Activated CD8-positive, alpha-beta memory T cell treated with anti-CD3 and anti-CD28 coated beads, Interleukin-2, amount 50 U/mL, for 24 hours (primary cell): ENCODE measurements around the gene IL4R.
"Not testable (repeated sequence)": the region's sequence is repeated elsewhere in the genome, so short reads cannot be mapped to it uniquely, and the experiment has no call there.

ENCODE experiments used
- DNase-seq: peaks from one replicate; pipeline ENCODE4 v3.0.0-alpha.2; 2020; ENCODE audit errors: extremely low read depth

IL4R gene

DNA sequence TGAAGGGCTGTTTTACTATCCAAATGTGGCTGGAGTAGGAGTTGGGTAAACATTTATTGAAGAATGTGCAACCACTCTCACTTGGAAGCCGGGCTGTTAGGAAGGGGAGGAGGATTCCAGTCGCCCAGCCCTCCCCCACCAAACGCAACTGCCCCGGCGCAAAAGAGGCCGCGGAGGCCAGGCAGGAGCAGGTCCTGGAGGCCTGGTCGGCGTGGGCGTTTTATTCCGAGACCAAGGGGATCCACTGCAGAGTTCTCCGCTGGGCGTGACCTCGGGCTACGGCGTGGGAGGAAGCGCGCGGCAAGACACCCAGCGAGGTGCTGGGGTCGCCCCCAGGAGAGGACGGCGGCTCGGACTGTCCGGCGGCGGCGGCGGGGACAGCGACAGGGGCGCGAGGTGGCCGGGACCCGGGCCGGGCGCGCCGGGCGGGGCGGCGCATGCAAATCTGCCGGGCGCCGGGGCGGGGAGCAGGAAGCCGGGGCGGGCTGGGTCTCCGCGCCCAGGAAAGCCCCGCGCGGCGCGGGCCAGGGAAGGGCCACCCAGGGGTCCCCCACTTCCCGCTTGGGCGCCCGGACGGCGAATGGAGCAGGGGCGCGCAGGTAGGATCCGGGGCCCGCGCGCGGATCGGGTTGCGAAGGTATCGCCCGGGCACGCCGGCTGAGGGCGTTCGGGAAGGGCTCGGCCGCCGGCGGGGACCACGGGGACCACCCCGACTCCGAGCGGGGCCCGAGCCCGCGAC, at the start of gene IL4R:
Gene IL4R (plus strand): TSS at position 553 of the 739 bp plus-strand sequence. CDS start 26,230 bp downstream, outside the sequence.
- DNase-seq = no peak

DNA sequence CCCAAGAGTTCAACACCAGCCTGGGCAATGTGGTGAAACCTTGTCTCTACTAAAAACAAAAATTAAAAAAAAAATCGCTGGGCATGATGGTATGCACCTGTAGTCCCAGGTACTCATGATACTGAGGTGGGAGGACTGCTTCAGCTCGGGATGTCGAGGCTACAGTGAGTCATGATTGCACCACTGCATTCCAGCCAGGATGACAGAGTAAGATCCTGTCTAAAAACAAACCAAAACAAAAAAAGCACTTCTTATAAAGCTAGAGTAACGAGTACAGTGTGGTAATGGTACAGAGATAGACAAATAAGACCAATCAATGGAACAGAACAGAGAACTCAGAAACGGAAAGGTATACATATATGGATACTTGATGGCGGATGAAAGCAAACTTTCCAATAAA, 49.6 kb upstream of the IL4R start:
- no peak for DNase-seq

DNA sequence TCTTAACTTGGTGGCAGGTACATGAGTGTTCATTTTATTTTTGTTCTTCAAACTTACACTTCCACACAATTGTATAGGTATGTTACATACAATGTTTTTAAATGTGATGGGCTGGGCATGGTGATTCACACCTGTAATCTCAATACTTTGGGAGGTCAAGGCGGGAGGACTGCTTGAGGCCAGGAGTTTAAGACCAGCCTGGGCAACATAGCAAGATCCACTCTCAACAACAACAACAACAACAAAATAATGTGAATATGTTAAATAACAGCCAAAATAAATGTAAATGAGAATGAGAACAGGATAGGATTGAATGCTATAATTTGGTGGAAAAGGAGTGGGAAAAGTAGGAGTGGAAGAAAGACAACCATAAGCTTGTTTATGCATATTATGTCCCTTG, 47.8 kb upstream of the IL4R start:
- no peak for DNase-seq

DNA sequence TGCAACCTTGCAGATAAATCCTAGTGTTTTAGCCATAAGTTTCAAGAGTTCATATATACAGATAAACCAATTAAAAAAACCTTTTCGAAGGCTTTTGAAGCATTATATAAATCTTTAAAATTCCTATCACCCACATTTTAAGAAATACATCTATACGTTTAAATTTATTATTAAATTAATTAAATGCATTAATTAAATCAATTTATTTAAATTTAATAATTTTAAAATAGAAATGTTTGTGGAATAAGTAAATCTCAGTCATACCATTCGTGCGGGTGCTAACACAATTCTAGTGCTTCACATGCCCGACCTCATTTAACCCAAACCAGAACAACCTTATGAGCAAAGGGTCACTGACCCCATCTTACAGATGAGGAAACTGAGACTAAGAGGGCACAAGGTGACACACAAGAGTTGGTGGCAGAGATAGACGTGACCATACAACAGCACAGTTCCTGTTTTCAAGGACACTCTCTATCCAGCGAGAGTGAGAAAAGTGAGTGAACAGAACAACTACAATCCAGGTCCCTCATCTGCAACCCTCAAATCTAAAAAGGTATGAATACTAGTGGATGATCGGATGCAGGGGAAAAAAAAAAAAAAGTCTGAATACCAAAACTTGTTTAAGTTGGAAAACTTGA, 46.6 kb upstream of the IL4R start:
- DNase-seq = no peak

DNA sequence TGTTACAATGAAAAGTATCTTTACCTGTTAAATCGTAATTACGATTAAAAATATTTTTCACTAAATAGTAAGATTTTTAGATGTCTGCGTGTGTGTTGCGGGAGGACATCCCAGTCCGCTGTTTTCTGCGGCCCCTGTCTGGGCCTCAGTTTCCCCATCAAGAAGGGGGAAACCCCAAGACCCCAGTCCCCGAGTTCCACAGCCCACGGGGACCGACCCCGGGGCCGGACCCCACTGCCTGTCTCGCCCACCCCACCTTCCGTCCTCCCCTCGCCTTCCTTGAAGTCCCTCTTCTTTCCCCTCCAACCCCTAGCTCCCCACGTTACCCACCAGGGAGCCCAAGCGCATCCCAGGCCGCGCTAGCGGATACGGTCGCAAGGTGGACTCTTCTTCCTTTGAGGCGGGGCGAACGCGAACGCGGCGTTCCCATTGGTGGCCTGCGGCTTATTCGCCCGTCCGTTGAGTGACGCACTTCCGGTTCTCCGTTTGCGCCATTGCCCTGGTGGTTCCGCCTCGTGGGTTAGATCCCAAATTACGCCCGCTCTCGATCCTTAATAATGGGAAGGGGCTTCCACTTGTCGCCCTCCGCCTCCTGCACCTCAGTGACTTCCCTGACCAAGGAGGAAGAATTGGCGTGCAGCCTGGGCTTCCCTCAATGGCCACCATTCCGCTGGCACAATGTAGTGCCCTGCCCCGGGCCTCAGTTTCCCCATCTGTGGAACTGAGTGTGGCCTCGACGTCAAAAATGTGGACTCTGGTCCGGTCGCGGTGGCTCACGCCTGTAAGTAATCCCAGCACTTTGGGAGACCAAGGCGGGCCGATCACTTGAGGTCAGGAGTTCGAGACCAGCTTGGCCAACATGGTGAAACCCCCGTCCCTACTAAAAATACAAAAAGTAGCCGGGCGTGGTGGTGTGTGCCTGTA, 45.1 kb upstream of the IL4R start, which contains the start of gene NSMCE1:
Gene NSMCE1 (minus strand): TSS at position 397 of the 924 bp plus-strand sequence. CDS start 11,202 bp downstream, outside the sequence.
- peak; percentile 96 for DNase-seq

DNA sequence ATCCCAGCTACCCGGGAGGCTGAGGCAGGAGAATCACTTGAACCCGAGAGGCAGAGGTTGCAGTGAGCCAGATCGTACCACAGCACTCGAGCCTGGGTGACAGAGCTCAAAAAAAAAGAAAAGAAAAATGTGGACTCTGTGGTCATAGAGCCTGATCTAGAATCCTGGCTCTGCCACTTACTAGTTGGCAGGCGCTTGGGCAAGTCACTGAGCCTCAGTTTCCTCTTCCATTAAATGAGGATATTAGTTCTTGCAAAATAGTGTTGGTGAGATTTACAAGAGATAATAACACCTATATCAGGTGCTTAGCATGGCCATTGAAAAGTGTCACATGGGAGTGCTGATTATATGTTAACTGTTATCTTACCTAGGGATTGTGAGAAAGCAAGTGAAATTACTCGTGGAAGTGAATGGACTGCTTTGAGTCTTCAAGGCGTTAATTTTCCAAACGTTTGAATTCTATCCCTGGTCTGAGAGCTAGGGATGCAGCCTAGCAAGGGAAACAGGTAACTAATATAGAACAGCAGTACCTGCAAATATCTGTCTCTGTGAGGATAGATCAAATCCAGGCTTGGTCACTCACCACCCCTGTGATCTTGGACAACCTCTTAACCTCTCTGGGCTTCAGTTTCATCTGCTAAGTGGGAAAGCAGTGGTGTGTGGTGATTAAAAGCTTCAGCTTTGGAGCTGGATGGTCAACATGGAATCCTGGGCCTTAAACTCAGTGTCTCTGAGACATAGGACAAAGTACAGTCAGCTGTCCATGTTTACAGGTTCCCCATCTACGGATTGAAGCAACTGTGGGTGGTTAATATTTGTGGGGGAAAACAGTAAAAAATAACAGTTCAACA, 44.2 kb upstream of the IL4R start:
- no peak for DNase-seq

DNA sequence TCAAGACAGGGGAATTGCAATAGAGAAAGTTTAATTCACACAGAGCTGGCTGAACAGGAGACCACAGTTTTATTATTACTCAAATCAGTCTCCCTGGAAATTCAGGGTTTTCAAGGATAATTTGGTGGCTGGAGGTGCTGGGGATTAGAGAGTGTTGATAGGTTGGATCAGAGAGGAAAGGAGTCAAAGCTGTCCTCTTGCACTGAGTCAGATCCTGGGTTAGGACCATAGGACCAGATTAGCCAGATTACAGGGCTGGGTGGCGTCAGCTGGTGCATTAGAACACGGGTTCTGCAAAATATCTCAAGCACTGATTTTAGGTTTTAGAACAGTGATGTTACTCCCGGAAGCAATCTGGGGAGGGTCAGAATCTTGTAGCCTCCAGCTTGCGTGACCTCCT, 43.4 kb upstream of the IL4R start:
- no peak for DNase-seq

DNA sequence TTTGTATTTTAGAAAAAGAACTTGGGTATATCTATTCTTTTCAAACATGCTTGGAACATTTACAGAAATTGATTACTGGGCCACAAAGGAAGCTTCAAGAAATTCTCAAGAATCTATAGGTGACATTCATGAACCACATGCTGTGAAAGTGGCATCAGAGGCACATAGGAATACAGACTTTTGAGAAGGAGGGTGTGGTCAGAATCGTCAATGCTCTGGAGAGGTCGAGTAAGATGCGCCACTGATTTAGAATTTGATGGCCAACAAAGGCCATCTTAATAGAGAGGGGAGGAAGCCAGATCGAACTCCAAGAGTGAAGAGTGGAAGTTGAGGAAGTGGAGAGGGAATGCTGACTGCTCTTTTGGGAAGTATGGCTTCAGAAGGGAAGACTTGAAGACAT, 41.7 kb upstream of the IL4R start:
- no peak for DNase-seq

DNA sequence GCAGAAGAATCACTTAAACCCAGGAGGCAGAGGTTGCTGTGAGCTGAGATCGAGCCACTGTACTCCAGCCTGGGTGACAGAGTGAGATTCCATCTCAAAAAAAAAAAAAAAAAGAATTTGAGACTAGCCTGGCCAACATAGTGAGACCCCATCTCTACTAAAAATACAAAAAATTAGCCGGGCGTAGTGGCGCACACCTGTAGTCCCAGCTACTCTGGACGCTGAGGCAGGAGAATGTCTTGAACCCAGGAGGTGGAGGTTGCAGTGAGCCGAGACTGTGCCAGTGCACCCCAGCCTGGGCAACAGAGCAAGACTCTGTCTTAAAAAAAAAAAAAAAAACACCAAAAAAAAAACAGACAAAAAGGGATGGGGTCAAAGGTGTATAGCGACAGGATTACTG, 41.1 kb upstream of the IL4R start:
- DNase-seq = not testable (repeated sequence)

DNA sequence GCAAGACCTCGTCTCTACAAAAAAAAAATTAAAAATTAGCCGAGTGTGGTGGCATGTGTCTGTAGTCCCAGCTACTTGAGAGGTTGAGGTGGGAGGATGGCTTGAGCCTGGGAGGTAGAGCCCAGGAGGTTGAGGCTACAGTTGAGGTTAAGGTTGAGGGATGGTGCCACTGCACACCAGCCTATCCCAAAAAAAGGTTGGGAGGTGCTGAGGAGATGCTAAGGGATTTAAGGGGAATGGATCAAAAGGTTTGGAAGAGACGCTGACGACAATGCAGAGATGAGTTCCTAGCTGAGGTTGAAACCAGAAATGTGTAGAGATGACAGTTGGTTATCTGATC, 40.5 kb upstream of the IL4R start:
- DNase-seq = no peak

DNA sequence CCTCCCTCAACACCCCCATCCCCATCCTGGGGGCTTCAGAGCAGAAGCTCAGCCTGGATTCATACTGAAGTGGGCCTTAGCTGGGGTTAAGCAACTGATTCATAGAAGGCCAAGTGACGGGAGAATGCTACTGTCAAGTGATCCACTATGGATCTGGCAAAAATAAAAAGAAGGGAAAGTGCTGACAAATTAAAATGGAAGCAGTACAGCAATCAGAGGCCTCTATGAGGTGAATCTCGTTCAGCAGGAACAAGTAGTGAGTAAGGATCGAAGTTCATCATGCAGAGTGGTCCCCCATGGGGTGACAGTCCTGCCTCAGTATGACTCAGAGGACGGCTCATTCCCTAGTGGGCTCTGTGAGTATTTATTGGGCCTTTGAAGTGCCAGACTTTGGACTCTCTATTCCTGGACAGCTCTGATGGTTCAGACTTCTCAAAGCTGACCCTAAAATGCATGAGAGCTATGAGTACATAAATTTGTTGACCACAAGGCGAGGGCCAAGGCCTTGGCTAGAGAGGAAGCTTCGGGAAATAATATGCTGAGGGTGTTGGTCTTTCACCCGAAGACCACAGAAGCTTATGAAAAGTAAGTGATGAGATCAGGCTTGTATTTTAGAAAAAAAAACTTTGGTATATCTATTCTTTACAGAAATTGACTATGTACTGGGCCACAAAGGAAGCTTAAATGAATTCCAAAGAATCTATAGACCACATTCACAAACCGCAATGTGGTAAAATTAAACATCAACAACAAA, 39.9 kb upstream of the IL4R start:
- DNase-seq = no peak

DNA sequence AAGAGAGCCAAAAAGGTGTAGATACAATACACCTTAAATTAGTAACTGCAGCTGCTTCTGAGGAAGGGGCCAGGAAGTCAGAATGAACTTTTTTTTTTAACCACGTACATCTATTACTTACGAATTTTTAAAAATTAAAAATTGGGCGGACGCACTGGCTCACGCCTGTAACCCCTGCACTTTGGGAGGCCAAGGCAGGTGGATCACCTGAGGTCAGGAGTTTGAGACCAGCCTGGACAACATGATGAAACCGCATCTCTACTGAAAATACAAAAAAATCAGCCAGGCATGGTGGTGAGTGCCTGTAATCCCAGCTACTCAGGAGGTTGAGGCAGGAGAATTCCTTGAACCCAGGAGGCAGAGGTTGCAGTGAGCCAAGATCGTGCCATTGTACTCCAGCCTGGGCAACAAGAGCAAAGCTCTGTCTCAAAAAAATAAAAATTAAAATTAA, 39.3 kb upstream of the IL4R start:
- DNase-seq = not testable (repeated sequence)

DNA sequence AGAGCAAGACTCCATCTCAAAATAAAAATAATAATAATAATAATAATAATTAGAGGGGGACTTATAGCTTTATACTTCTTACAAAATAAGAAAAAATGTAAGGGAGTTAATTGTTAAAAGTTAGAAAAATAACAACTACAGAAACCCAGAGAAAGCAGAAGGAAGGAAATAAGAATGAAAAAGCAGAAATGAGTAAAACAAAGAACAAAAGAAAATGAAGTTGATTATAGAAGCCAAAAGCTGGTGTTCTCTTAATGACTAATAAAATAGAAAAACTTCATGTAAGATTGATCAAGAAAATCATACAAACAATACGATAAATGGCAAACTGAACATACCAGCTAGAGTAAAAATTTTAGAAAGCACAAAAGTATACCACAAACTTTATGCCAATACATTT, 38.4 kb upstream of the IL4R start:
- no peak for DNase-seq

DNA sequence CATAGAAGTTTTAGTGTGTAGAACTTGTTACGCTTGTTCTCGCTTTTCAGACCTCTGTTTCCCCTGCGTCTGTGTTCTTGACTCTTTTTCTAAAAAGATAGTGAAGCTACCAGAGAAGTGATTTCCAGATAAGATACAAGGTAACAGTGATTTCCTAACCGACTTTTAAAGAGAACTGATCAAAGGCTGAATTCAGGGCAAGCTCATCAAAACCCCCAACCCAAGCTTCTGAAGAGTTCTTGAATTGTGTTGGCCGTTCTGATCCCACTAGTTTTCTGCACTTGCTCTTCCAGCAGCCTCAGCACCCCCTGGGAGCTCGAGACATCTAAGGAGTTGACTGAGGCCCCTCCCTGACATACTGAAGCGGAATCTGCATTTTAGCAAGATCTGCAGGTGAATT, 32.5 kb upstream of the IL4R start:
- DNase-seq = no peak

DNA sequence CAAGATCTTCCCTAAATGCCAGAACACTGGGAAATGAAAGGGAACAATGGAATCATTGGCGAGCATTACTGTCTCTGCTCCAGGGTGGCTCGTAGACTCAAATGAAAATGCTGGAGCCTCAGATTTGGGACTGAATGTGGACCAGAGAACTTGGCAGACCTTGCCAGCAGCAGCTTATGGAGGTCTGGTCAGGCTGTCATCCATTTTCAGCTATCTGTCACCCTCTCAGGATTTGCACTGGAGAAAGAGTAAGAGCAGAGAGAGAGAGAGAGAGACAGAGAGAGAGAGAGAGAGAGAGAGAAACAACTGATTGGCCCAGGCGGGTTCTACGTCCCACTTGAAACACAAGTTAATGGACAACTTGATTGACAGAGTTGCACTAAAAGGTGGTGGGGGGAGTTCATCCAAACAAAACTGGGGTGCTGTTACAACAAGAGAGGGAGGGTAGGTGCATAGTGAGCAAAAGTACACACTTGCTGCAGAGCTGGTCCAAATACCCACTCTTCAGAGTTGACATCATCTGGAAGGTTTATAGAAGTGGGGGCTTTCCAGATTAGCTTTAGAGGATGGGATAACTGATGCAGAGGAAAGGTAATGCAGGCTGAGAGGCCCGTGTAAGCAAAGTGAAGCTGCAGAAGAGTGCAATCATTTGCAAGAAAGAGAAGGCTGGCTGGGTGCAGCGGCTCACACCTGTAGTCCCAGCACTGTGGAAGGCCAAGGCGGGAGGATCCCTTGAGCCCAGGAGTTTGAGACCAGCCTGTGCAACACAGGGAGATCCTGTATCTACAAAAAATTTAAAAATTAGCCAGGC, 28.7 kb upstream of the IL4R start:
- DNase-seq = no peak

DNA sequence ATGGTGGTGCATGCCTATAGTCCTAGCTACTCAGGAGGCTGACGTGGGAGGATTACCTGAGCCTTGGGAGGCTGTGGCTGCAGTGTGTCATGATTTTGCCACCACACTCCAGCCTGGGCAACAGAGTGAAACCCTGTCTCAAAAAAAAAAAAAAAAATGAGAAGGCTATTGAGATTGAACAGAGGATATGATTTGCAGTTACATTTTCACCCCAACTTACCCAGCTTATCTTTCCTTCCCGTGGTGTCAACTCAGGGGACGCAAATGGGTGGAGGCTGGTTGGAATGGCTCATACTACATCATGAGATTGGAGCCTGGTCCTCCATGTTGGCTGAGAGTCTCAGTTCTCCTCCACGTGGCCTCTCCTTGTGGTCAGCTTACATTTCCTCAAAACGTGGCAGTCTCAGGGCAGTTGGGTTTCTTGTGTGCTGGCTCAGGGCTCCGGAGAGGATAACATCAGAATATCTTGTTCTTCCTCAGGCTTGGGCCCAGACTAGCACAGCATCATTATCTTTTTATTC, 28.0 kb upstream of the IL4R start:
- no peak for DNase-seq

DNA sequence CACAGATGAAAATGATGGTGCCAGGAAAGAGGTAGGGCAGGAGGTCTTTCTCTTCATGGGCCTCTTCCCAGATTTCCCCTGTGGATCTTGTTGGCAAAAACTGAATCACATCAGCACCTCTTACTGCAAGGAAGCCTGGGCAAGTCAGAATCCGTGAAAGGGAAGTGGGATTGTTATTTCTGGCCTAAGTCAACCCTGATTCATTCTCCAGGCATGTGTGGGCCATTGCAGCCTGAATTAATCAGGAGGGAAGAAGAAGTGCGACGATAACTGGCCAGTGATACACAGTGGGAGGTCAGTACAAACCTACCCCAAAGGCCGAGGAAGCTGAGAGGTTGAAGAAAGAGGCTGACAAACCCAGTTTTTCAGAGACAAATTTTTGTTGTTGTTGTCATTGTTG, 27.3 kb upstream of the IL4R start:
- DNase-seq = no peak

DNA sequence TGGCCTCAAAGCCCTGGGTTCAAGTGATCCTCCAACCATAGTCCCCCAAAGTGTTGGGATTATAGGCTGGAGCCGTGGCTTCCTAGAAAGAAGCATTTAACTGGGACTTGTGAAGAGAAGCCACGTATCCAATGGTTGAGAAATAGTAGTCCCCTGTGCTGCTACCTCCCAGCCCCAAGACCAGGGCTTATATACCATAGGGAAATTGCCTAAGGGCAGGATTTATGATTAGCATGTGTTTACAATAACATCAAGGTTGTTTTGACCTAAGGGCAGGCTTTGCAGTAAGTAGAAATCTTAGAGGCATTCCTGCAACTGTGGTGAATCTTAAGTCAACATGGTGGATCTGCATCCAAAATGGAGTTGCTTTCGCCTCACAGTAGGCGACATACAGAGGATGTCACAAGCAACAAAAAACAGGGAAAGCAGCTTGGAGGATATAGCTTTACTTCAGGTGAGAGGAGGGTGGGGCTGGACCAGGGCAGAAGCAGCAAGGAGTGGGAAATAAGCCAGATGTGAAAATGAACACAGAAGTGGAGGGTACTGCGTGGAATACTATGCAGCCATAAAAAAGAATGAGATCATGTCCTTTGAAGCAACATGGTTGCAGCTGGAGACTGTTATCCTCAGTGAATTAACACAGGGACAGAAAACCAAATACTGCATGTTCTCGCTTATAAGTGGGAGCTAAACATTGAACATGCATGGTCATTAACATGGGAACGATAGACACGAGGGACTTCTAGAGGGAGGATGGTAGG, 26.5 kb upstream of the IL4R start:
- no peak for DNase-seq

DNA sequence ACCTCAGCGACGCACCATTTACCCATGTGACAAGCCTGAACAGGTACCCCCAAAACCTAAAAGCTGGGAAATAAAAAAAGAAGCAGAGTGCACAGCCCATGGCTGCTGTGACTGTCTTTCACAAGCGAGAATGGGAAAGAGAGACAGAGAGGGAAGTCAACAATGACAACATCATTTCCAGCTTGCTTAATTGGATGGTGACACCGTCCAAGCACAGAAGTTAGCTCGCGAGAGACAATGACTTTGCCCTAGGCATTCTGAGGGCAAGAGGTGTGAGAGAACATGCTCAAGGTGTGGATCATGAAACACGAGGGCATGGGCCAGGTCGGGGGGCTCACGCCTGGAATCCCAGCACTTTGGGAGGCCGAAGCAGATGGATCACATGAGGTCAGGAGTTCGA, 25.9 kb upstream of the IL4R start:
- DNase-seq = no peak
